Dedifferentiated amniotic fluid mesenchymal stem cell (primary cell): ENCODE results near the gene MICAL3.

ENCODE experiments used
- DNase-seq: peaks from one replicate; pipeline ENCODE4 v3.0.0-alpha.2; 2016; ENCODE audit errors: extremely low spot score

The MICAL3 gene

DNA sequence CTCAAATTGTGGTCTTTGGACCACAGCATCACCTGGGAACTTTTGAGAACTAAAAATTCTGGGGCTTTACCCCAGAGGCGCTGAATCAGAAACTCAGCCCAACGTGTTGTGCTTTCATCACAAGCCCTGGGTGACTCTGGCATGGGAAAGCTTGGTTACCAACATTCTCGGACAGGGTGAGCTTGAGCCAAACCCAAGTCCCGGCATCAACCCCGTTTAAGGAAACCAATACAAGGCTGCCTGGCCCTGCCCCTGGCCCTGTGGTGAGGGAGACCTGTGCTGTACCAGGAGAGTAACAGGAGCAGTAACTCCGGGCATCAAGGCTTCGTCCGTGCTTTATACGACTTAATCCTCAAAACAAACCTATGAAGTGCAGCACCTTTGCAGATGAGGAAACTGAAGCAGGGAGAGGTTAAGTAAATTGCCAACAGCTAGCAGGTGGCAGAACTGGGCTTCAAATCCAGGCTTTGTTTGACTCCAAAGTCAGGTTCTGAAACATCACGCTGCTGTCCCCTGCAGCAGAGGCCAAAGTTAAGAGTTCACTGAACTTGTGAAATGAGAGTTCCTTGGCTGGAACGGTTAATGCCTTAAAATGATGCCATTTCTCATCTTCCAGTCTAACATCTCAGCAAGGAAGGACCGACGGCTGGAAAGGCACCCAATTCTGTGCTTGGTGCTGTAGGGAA, 186.0 kb downstream of the MICAL3 start:
- DNase-seq, result no peak

DNA sequence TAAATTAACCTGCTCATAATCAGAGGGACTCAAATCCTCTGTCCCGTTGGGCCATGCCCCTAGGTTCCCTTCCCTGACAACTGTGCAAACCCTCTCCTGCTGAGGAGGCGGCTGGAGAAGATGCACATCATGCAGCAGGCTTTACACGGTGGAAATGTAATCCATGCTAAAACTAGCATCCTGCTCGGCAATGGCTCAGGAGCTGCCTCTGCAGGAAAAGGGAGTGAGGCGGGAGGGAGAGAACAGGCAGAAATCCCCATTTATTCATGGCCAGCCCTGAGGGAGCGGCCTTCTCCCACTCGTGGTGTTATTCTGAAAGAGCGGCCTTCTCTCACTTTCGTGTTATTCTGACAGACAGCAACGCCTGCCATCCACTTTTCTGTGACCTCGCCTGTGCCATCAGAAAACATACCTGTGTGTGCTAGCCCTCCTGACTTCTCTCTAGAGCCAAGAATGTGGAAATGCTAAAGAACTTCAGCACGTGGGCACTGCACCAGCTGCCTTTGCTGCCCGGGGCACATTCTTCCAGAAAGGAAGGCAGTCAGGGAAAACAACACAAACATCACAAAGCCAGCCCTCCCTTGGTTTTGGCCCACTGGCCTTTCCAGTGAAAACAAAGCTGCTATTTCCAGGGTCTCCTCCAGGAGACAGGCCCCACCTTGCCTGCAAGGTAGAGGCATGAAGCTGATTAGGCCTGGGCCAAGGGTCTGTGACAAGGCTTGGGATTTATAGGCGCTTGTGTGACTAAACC, 187.2 kb downstream of the MICAL3 start:
- peak; percentile 53 for DNase-seq

DNA sequence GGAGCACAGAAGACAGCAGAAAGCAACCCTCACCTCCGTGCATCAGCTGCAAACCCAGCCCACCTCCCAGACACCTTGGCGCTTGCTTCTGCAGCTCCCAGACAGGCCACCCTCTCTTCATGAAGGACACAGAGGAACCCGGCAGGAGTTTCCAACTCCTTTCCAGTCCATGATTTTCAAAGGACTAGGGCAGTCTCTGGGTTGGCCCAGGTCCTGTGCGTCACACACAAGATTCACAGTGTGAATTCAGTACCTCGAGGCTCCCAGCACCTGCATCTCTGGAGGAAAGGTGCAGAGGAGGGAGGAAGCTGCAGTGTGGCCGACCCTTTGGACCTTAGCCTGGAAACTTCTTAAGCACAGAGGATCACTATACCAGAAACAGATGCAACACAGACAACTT, 189.1 kb downstream of the MICAL3 start:
- DNase-seq, result no peak

DNA sequence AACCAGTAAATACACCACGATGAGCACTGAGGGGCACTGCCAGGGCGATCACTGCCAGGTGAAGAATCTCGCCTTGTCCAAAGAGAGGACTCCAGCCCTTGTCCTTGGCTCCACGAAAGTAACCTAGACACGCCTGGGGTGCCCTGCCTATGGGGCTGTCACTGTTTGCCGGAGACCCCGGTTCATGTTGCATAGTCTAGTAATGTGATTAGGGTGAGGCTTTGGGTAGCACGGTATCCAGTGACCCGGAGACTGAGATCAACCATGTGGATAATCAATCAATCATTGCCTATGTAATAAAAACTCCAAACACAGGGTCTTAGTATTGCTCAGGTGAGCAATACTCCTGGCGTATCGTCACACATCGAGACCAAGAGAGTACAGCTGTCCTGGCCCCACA, 190.9 kb downstream of the MICAL3 start:
- DNase-seq, result no peak

- no peak for DNase-seq
Observed at GRCh38 chr22:17832665-17833064, 191.7 kb downstream of the MICAL3 start.

- DNase-seq, result no peak
Observed at GRCh38 chr22:17831501-17832251, 192.7 kb downstream of the MICAL3 start.

DNA sequence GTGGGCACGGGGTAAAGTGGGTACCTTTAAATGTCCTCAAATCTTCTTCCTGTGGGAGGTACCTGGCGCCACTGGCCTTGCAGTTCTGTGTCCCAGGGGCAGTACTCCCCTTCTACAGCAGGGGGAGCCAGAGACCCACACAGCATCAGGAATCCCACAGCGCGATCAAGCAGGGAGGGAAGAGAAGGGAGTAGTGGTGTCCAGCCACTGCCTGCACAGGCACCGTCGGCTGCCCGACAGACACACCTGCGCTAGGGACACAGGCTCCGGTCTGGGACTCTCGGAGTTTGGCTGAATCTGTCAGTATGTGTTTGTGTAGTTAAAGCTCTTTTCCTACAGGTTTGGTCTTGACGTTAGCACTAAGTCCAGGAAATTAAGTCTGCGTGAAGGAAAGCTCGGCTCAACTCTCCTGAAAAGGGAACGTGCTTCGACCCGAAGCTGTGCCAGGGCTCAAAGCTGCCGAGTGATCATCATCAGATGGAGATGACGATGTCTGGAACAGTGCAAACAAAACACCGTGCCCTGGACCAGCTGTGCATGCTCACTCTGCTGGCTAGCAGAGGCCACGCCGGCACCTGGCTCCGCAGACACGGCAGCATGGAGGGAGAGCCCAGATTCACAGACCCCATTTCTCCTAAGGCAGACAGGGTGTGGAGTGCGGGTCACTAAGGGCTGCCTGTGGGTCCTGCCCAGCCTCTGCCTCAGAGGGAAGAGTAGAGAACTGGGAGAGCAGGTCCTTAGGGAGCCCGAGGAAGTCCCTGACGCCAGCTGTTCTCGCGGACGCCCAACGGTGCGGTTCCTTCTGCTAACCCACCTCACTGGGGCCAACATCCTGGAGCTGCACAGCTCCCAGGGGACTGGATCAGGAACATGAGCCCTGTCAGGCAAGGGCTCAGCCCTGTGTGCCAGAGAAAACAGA, 194.1 kb downstream of the MICAL3 start:
- peak; percentile 59 for DNase-seq

DNA sequence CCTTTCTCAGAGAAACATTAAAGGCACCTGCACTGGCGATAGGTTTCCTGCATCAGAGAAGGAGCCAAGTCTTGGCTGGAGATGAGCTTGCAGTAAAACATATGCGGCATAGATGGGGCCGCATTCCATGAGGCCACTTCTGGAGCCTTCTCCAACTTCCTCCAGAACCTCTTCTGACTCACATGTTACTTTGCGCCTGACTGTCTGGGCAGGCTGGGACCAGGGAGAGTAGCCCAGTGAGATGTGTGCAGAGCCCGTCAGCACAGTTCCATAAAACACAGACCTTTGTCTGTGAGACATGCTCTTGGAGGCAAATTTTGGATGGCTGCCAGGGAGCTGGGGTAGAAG, 194.7 kb downstream of the MICAL3 start:
- DNase-seq, result no peak

DNA sequence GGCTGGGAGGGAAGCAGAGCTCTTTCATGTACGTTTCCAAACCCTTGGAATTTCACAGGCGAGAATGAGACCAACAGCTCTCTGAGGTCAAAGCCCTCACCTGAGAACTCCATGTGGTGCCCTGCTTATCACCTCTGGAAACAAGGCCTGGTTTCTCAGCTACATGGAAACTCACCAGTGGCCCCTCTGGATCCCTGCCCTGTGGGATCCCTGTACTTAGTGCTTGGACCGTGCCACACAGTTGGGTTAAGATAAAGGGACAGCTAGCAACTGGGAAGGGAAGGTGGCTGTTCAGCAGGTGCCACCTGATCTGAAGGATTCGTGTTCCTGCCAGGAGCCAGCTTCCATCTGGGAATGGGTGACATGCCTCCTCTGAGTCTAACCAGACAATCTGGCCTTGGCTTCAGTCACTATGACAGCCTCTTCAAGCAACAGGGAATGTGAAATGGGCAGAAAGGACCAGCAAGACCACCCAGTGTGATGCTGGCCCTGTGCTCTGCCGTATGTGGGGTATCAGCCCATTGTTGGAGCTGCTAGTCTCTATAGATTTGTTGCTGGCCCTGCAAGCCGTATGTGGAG, 195.8 kb downstream of the MICAL3 start:
- DNase-seq, result no peak

DNA sequence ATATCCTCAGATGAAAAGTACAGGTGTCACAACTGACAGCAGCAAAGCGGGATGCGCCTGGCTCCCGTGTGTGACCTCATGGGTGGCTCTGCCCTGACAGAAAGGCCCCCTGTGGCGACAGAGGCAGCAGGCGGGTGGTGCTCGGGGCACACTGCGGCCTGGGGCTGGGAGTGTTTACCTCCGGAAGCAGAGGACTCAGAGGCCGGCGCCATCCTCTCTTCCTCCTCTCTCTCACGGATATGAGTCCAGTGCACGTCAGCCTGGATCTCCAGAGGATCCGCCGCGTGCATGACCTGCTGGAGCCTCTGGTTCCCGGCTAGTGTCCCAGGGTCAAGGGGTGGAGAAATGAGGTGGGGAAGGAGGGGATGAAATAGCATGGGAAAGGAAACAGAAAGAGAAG, 196.9 kb downstream of the MICAL3 start:
- DNase-seq, result no peak

DNA sequence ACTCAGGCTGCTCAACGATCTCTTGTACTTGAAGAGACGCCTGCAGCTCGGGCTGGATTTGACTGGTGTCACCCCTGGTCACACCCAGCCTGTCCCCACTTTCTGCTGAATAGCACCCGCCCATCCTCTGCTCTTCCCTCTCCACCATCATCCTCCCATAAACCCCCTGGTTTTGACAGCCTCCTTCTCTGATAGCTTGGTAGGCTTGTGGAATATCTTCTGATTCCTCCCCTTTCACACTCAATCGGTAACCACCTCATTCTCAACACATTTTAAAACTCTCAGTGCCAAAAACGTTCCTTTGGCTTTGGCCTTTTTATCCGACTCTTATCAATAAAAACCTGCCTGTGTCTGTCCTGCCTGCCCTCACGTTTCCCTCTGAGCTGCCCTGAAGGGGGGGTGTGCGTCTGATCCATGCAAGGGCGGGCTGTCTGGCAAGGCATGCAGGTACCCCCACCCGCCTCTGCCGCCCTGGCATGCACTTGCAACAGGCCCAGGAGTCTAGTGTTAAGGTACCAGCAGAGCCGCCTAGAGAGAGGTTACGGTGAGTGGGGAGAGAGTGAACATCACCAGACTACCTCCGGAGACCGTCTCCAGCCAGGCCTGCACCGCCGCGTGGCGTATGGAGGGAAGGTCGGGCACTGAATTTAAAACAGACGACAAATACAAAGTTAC, 198.3 kb downstream of the MICAL3 start:
- no peak for DNase-seq

GRCh38 chr22:17824457-17824856, 199.9 kb downstream of the MICAL3 start:
- no peak for DNase-seq

DNA sequence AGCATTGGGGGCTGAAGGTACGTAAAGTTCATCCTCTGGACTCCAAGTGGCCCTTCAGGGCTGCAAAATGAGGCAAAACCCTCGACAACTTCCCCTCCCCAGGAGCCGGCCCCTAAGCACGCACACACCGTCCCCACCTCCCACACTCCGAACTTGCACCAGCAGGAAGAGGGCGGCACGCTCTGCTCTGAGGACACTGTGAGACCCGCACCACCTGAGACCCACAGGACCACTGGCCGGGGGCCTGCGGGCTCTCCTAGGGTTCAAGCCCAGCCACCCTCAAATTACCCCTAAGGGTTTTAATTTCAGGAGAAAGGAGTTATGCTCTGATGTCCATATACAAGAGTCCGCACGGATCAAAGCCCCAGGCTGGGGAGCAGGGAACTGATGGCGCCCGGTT, 200.4 kb downstream of the MICAL3 start:
- no peak for DNase-seq

- no peak for DNase-seq
Observed at GRCh38 chr22:17823226-17823625, 201.1 kb downstream of the MICAL3 start.

DNA sequence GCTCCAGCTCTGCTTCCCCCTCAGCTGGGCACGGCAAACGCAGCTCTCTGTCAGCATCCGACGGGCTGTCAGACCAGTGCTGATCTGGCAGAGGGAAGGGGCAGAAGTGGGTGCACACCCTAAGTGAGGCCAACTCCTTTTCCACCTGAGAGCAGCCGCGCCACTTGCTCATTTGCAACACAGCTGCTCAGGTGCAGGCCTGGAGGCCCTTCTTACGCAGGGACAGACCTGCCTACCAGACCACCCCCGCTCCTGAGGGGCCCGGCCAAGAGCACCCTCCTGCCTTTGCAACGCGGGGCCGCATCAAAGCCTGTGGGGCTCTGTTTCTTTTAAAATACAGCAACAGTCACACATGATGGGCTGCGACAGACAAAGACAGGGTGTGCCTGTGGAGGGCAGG, 202.3 kb downstream of the MICAL3 start:
- DNase-seq, result no peak

- DNase-seq, result no peak
Observed at GRCh38 chr22:17820879-17821439, 203.4 kb downstream of the MICAL3 start.

GRCh38 chr22:17818649-17819048, 205.7 kb downstream of the MICAL3 start:
- DNase-seq, result no peak

GRCh38 chr22:17818180-17818579, 206.2 kb downstream of the MICAL3 start:
- DNase-seq, result no peak

- DNase-seq, result no peak
Observed at GRCh38 chr22:17817511-17818065, 206.8 kb downstream of the MICAL3 start.

DNA sequence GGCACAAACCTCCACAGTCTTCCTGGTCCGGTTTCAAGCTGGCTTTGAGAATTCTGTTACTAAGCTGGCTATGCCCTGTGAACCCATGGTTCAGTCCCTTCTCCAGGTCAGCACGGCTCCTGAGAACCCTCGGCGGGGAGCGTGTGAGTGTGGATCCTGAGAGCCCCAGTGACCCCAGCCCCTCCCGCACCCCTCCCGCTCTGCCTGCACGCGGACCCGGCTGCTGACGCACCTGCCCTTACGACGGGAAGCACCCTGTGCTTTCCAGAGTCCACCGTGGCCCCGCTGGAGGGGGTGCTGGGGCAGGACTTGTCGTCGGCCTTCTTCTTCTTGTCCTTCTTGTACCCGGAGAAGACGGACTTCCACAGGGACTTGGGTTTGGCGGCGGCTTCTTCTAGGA, 207.3 kb downstream of the MICAL3 start:
- no peak for DNase-seq
